Measurements from ENCODE around the gene RIN3.
A peak's percentile ranks its signal among the peaks of the same experiment; 100 is the strongest.

Gene RIN3

GRCh38 chr14:92651758-92652406 is 138.3 kb downstream of the RIN3 start:
- DNase-seq, result peak; percentile 53

DNA sequence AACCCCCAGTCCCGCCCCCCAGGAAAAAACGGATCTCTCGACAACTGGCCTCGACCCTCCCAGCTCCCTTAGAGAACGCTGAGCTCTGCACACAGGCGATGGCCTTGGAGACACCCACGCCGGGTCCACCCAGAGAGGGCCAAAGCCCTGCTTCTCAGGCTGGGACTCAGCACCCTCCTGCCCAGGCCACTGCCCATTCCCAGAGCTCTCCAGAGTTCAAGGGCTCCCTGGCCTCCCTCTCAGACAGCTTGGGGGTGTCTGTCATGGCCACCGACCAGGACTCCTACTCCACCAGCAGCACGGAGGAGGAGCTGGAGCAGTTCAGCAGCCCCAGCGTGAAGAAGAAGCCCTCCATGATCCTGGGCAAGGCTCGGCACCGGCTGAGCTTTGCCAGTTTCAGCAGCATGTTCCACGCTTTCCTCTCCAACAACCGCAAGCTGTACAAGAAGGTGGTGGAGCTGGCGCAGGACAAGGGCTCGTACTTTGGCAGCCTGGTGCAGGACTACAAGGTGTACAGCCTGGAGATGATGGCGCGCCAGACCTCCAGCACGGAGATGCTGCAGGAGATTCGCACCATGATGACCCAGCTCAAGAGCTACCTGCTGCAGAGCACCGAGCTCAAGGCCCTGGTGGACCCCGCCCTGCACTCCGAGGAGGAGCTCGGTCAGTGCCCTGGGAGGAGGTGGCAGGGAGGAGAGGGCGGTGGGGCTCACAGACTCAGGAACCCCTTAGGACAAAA is 139.0 kb downstream of the RIN3 start:
- DNase-seq, result peak in 1 of 2 donors; percentile 38

DNA sequence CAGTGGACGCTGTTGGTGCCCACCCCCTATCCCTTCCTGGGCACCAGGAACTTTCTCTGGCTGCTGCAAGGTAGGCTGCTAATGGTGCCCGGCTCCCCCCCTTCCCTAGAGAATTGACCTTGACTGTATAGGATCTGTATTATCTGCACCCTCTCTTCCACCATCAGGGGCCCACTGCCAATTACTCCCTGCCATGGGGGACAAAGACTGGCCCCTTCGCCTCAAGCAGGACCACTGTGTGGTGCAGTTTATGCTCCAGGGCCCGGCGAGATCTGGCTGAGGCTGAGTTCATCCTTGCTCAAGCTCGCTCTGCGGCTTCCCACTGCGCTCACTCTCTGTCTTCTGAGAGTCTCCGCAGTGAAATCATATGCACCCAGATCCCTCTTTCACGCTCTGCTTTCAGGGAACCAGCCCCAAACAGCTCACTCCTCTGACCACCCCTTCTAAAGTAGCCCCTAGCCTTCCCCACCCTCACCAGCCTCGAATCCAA is 139.6 kb downstream of the RIN3 start:
- peak in 1 of 2 donors; percentile 50 for DNase-seq

GRCh38 chr14:92654239-92654901 is 140.8 kb downstream of the RIN3 start:
- no peak for DNase-seq

DNA sequence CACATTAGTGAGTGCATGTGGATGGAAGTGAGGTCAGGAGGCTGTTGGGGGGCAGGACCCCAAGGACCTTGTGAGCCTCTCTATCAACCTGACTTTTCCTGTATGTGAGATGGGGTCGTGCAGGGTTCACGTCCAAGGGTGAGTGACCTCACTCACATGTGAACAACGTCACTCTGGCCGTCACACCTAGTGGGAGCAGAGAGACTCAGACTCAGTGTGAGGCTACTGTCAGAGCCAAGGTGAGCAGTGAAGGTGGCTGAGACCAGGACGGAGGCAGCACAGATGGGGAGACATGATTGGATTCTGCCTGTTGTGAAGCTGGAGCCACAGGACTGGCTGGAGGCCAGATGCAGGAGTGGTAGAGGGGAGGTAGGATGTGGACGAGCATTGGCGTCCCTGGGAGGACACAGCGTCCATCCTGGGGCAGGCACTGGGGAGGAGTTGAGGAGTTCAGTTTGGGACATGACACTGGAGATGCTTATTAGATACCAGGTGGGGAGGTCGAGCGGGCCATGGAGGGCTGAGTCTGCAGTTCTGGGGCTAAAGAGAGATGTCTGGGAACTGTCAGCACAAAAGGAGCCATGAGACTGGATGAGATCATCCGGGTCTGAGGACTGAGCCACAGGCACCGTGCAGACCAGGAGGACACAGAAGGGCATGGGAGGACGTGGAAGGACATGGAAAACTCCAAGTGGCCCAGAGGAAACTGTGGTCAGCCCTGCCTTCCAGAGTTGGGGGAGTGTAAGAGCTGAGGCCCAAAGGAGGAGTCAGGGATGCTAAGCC is 142.0 kb downstream of the RIN3 start:
- DNase-seq, result no peak

DNA sequence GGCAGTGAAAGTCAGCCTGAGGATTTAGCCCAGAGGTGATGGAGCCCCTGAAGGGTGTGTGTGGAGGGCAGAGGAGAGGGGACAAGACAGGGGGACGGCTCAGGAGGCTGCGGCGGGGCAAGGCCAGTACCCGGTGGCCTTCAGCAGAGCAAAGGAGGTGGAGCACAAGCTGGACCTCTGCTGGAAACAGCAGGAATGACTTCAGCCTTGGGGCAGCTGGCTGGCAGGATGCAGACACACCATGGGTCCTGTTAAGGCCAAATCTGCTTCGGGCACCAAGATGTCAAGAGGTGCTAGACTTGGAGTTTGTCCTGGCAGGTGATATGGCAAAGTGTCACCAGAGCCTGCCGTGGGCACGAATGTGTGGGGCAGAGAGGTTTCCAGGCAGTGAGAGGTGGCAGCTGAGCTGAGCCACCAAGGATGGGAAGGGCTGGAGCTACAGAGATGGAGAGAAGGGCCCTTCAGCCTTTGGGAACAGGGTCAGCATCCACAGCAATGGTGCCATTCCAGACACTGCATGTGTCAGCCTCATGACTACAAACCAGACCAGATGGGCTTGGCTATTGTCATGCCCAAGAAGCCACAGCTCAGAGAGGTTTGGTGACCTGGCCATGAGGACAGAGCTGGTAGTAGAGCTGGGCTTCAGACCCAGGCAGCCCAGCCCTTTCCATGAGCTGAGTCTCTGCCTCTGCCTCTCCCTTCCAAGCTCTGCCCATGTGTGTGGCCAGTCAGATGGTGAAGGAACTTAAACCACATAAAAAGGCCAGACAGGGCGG is 142.9 kb downstream of the RIN3 start:
- DNase-seq, result no peak

- no peak for DNase-seq
Measured at GRCh38 chr14:92657457-92658142, 144.0 kb downstream of the RIN3 start.

DNA sequence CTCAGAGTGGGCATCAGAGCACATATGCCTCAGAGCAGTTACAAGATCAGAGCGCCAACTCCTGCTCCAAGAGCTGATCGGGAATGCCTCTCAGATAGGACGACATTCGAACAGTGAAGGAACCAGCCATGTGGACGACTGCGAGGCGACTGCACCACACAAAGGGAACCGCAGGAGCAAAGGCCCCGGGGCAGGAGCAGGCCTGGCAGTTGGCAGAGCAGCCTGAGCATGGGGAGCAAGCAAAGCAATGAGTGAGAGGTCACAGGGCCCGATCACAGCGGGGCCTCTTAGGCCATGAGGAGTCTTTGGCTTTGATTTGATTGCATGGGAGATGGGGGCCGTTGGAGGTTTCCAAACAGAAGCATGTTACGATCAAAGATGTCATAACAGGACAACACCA is 144.6 kb downstream of the RIN3 start:
- no peak for DNase-seq

DNA sequence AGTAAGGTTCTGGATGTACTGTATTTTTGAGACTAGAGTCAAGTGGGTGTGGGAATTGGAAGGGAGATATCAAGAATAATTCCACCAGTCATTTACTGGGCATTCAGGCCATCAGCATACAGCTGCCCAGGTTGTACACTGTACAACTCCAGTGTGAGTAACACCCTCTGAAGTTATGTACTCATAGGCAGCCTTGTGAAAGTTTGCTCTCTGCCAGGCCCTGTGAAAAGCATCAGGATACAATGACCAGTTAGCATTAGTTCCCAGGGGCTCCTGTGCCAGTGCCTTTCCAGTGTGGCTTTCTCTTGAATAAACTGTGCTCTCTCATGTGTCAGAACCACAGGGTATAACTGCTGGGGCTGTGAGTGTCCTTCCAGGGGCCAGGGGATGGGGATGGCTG is 145.1 kb downstream of the RIN3 start:
- no peak for DNase-seq

DNA sequence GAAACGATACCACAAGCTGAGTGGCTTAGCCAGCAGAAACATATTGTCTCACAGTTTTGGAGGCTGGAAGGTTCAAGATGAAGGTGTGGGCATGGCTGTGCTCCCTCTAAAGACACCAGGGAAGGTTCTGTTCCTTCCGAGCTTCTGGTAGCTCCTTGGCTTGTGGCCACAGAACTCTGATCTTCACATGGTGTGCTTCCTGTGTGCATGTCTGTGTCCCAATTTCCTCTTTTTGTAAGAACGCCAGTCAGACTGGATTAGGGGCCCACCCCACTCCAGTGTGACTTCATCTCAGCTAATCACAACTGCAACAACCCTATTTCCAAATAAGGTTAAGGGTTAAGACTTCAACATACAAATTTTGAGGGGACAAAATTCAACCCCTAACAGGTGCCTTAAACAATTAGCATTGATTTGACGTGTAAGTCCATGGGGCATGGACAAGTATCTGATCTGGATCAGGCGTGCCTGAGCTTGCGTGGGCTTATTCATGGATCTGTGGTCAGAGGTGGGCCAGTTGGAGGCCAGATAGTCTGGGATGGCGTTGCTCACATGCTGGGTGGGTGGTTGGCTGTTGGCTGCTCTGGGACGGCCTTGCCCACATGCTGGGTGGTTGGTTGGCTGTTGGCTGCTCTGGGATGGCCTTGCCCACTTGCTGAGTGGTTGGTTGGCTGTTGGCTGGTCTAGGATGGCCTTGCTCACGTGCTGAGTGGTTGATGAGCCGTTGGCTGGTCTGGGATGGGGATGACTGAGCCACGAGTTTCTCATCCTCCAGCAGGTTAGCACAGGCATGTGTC is 146.4 kb downstream of the RIN3 start:
- no peak for DNase-seq

- no peak for DNase-seq
Measured at GRCh38 chr14:92660571-92660970, 147.0 kb downstream of the RIN3 start.

DNA sequence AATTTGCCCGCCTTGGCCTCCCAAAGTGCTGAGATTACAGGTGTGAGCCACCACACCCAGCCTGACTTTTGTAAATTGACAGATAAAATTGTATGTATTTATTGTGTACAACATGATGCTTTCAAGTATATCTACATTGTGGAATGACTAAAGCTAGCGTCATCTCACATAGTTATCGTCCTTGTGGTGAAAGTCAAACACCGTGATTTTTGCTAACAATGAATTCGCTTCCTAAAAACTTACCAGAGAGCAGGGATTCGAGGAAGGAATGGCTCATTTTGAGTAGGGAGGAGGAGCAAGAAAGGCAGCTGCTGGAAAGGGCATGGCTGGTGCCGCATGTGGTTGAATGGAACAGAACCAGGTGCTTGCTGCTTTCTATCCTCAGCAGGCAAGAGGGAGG is 149.5 kb downstream of the RIN3 start:
- DNase-seq, result no peak

GRCh38 chr14:92665661-92666110 is 152.1 kb downstream of the RIN3 start:
- DNase-seq, result no peak

GRCh38 chr14:92666251-92666650 is 152.7 kb downstream of the RIN3 start:
- DNase-seq, result no peak

GRCh38 chr14:92668276-92668973 is 154.8 kb downstream of the RIN3 start:
- peak in 1 of 2 donors; percentile 36 for DNase-seq

DNA sequence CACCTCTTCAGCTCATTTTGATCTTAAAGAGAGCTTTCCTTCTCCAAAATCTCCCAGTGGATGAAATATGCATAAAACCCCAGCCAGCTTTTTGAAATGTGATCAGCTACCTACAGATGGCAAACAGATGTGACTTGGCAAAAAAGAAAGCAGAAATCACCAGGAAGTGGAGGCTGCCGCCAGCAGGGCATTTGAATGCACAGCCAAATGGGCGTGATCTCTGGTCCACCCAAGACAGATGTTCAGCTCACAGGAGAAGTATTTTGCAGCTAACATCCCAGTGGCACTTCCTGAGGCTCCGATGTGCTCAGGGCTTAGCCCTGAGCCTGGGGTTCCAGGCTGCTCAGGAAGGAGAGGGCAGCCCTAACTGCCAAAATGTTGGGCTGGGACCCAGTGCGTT is 156.6 kb downstream of the RIN3 start:
- DNase-seq, result no peak

- no peak for DNase-seq
Measured at GRCh38 chr14:92670643-92671366, 157.2 kb downstream of the RIN3 start.

- DNase-seq, result no peak
Measured at GRCh38 chr14:92673601-92674150, 160.1 kb downstream of the RIN3 start.

DNA sequence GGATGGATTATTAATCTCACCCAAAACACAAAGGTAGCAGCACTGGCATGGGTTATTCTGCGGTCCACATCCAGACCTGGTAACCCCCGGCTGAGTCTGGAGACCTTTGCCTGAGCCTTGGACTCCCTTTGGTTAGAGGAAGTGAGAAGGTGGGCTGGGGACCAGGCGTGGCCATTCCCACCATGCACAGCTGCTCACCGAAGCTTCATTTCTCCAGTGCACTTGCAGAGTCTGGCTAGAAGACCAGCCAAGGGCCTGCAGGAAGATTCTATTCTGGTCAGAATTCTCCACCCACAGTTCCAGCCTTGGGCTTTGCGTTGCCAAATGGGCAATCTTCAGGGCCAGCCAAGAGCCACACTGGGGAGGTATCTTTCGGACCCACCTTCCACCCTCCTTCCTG is 161.8 kb downstream of the RIN3 start:
- DNase-seq, result no peak
